Panc1 (cell line): ENCODE data around the gene ARHGEF39.

Source experiments
- POLR2AphosphoS5 ChIP-seq: IDR thresholded peaks from 2 replicates; pipeline ENCODE4 v1.6.1; 2012; ENCODE audit warnings: mild to moderate bottlenecking, low read depth, low read length, moderate library complexity
- TF ChIP-seq, protein P1 (sequence below): fragments of 450-650 bp; IDR thresholded peaks from 2 replicates; pipeline ENCODE4 v1.5.1; 2017; ENCODE audit warnings: mild to moderate bottlenecking

DNA sequence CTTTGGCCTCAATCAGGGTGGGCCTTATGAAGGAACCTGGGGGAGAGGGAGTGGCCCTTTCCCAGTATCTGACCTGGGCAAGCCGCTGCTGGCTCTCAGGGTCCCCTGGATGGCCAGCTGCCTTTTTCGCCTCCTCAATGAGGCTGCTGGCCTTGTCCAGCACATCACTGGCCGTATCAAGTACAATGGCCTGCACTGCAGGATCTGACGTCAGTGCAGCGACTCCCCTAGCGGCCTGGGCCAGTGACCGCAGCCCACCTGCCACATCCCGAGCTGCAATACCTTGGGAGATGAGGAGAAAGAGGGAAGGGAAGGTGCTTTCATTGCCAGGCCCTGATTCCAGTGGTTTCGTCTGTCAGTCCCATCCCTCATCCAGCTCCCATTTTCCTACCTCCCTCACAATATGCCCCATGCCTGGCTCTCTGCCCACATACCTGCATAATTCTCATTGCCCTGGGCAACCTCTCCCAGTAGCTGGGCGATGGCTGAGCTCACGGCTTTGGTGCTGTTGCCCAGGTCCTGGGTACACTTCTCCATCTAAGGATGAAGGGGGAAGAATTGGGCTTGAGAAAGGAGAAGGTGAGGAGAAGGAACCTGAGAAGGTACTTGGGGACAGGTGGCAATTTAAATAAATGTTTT, 47.9 kb upstream of the ARHGEF39 start:
- TF ChIP-seq, protein P1, sequence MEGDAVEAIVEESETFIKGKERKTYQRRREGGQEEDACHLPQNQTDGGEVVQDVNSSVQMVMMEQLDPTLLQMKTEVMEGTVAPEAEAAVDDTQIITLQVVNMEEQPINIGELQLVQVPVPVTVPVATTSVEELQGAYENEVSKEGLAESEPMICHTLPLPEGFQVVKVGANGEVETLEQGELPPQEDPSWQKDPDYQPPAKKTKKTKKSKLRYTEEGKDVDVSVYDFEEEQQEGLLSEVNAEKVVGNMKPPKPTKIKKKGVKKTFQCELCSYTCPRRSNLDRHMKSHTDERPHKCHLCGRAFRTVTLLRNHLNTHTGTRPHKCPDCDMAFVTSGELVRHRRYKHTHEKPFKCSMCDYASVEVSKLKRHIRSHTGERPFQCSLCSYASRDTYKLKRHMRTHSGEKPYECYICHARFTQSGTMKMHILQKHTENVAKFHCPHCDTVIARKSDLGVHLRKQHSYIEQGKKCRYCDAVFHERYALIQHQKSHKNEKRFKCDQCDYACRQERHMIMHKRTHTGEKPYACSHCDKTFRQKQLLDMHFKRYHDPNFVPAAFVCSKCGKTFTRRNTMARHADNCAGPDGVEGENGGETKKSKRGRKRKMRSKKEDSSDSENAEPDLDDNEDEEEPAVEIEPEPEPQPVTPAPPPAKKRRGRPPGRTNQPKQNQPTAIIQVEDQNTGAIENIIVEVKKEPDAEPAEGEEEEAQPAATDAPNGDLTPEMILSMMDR = no peak
- no peak for TF ChIP-seq POLR2AphosphoS5
